ENCODE data around the gene PSD4.

Gene PSD4

GRCh38 chr2:113158884-113159553 lies 14.8 kb upstream of the PSD4 start:
- TF ChIP-seq REST (IDR thresholded peaks at IDR 0.05; ENCODE audit: insufficient read depth in 1 of 2, low read depth in 2 of 2, low read length in 2 of 2) (no peak), FOXP2 (optimal IDR thresholded peaks at IDR 0.05; ENCODE audit: borderline replicate concordance, extremely low read depth, extremely low read length, insufficient read depth) (no peak), SIN3A (IDR thresholded peaks at IDR 0.05; ENCODE audit: borderline replicate concordance, insufficient read depth, low read length) (no peak), POLR2AphosphoS5 (IDR thresholded peaks at IDR 0.05; ENCODE audit: low read depth, low read length) (no peak), TAF1 (IDR thresholded peaks at IDR 0.05; ENCODE audit: borderline replicate concordance, insufficient read depth, low read length) (no peak)

GRCh38 chr2:113160248-113160647 lies 13.5 kb upstream of the PSD4 start:
- TF ChIP-seq FOXP2 (optimal IDR thresholded peaks at IDR 0.05; ENCODE audit: borderline replicate concordance, extremely low read depth, extremely low read length, insufficient read depth) (no peak), REST (IDR thresholded peaks at IDR 0.05; ENCODE audit: insufficient read depth in 1 of 2, low read depth in 2 of 2, low read length in 2 of 2) (no peak), TAF1 (IDR thresholded peaks at IDR 0.05; ENCODE audit: borderline replicate concordance, insufficient read depth, low read length) (no peak), POLR2AphosphoS5 (IDR thresholded peaks at IDR 0.05; ENCODE audit: low read depth, low read length) (no peak), SIN3A (IDR thresholded peaks at IDR 0.05; ENCODE audit: borderline replicate concordance, insufficient read depth, low read length) (no peak)

- TF ChIP-seq POLR2AphosphoS5 (IDR thresholded peaks at IDR 0.05; ENCODE audit: low read depth, low read length) (no peak), FOXP2 (optimal IDR thresholded peaks at IDR 0.05; ENCODE audit: borderline replicate concordance, extremely low read depth, extremely low read length, insufficient read depth) (no peak), REST (IDR thresholded peaks at IDR 0.05; ENCODE audit: insufficient read depth in 1 of 2, low read depth in 2 of 2, low read length in 2 of 2) (no peak), SIN3A (IDR thresholded peaks at IDR 0.05; ENCODE audit: borderline replicate concordance, insufficient read depth, low read length) (no peak), TAF1 (IDR thresholded peaks at IDR 0.05; ENCODE audit: borderline replicate concordance, insufficient read depth, low read length) (no peak)
These were observed 12.8 kb upstream of the PSD4 start for GRCh38 chr2:113160962-113161361.

GRCh38 chr2:113162173-113162572 lies 11.6 kb upstream of the PSD4 start:
- TF ChIP-seq TAF1 (IDR thresholded peaks at IDR 0.05; ENCODE audit: borderline replicate concordance, insufficient read depth, low read length) (no peak), REST (IDR thresholded peaks at IDR 0.05; ENCODE audit: insufficient read depth in 1 of 2, low read depth in 2 of 2, low read length in 2 of 2) (no peak), SIN3A (IDR thresholded peaks at IDR 0.05; ENCODE audit: borderline replicate concordance, insufficient read depth, low read length) (no peak), POLR2AphosphoS5 (IDR thresholded peaks at IDR 0.05; ENCODE audit: low read depth, low read length) (no peak), FOXP2 (optimal IDR thresholded peaks at IDR 0.05; ENCODE audit: borderline replicate concordance, extremely low read depth, extremely low read length, insufficient read depth) (no peak)
